ENCODE results near the gene TREX2. TPM values are rescaled to one million over a fixed set of nuclear protein-coding genes. Genes with fewer than 3 reads are reported as not detected.
"Not testable (repeated sequence)": the region's sequence is repeated elsewhere in the genome, so short reads cannot be mapped to it uniquely, and the experiment has no call there.

The TREX2 gene
- polyA plus RNA-seq, 3 donors, result 0.46 to 0.90 (median 0.56) TPM

- WGBS, 3 donors, result 42 to 66% (median 57%) methylated on average over 12 of the region's 12 CpGs
- H3K27ac ChIP-seq (ENCODE audit: low read depth, low read length), result no peak overlapping the region
Observed at GRCh38 chrX:153416781-153417450, 28.9 kb downstream of the TREX2 start.

- 44 to 67% (median 57%) methylated on average over 9 of the region's 9 CpGs for WGBS, 3 donors
- H3K27ac ChIP-seq (ENCODE audit: low read depth, low read length), result no peak overlapping the region
Observed at GRCh38 chrX:153414856-153415510, 30.9 kb downstream of the TREX2 start.

- 78 to 93% (median 88%) methylated on average over 9 to 11 of the region's 11 CpGs for WGBS, 3 donors
- no peak overlapping the region for H3K27ac ChIP-seq (ENCODE audit: low read depth, low read length)
Observed at GRCh38 chrX:153413731-153414130, 32.1 kb downstream of the TREX2 start.

- 74 to 83% (median 77%) methylated on average over 15 to 23 of the region's 23 CpGs for WGBS, 3 donors
- no peak overlapping the region for H3K27ac ChIP-seq (ENCODE audit: low read depth, low read length)
Observed at GRCh38 chrX:153412746-153413720, 32.8 kb downstream of the TREX2 start.

GRCh38 chrX:153411988-153412574, 33.8 kb downstream of the TREX2 start:
- no peak overlapping the region for H3K27ac ChIP-seq (ENCODE audit: low read depth, low read length)
- WGBS, 3 donors, result 27 to 60% (median 57%) methylated on average over 17 of the region's 17 CpGs

- 0 to 23% (median 1%) methylated on average over 22 to 72 of the region's 75 CpGs for WGBS, 3 donors
Observed at GRCh38 chrX:153411255-153411987, 34.4 kb downstream of the TREX2 start, which contains the start of gene ZFP92. ZFP92 (plus strand) TSS chrX:153411472; CDS start chrX:153418323, 6,851 bp downstream.

GRCh38 chrX:153410888-153411254, 35.0 kb downstream of the TREX2 start:
- no peak overlapping the region for H3K27ac ChIP-seq (ENCODE audit: low read depth, low read length)
- WGBS, 3 donors, result 42 to 53% (median 52%) methylated on average over 10 to 12 of the region's 12 CpGs

More at GRCh38 chrX:153411255-153411987, 34.4 kb downstream of the TREX2 start, which contains the start of gene ZFP92:
- no peak within 1 kb of the TSS for H3K27ac ChIP-seq (ENCODE audit: low read depth, low read length)

- no peak overlapping the region for H3K27ac ChIP-seq (ENCODE audit: low read depth, low read length)
- WGBS, 3 donors, result 77 to 93% (median 80%) methylated on average over 11 to 15 of the region's 15 CpGs
Observed at GRCh38 chrX:153410373-153410772, 35.5 kb downstream of the TREX2 start.

GRCh38 chrX:153409414-153410101, 36.3 kb downstream of the TREX2 start:
- H3K27ac ChIP-seq (ENCODE audit: low read depth, low read length), result no peak overlapping the region
- WGBS, 3 donors, result 65 to 90% (median 83%) methylated on average over 12 to 30 of the region's 30 CpGs

GRCh38 chrX:153408871-153409351, 36.9 kb downstream of the TREX2 start:
- WGBS, 3 donors, result 82 to 98% (median 90%) methylated on average over 10 to 12 of the region's 12 CpGs
- no peak overlapping the region for H3K27ac ChIP-seq (ENCODE audit: low read depth, low read length)

GRCh38 chrX:153408221-153408721, 37.6 kb downstream of the TREX2 start:
- WGBS, 3 donors, result 68 to 94% (median 83%) methylated on average over 6 to 10 of the region's 10 CpGs

GRCh38 chrX:153407736-153408135, 38.1 kb downstream of the TREX2 start:
- WGBS, 3 donors, result 69 to 91% (median 69%) methylated on average over 1 to 3 of the region's 3 CpGs
- no peak overlapping the region for H3K27ac ChIP-seq (ENCODE audit: low read depth, low read length)

More at GRCh38 chrX:153408221-153408721, 37.6 kb downstream of the TREX2 start:
- no peak overlapping the region for H3K27ac ChIP-seq (ENCODE audit: low read depth, low read length)

- H3K27ac ChIP-seq (ENCODE audit: low read depth, low read length), result no peak overlapping the region
- 84 to 85% (median 85%) methylated on average over 5 to 7 of the region's 7 CpGs for WGBS, 3 donors
Observed at GRCh38 chrX:153406903-153407302, 39.0 kb downstream of the TREX2 start.

GRCh38 chrX:153406011-153406410, 39.8 kb downstream of the TREX2 start:
- no peak overlapping the region for H3K27ac ChIP-seq (ENCODE audit: low read depth, low read length)
- 83 to 92% (median 87%) methylated on average over 9 of the region's 9 CpGs for WGBS, 3 donors

GRCh38 chrX:153405426-153405825, 40.4 kb downstream of the TREX2 start:
- 39 to 47% (median 40%) methylated on average over 5 of the region's 5 CpGs for WGBS, 3 donors
- no peak overlapping the region for H3K27ac ChIP-seq (ENCODE audit: low read depth, low read length)

- 65 to 89% (median 80%) methylated on average over 5 of the region's 5 CpGs for WGBS, 3 donors
- H3K27ac ChIP-seq (ENCODE audit: low read depth, low read length), result not testable (repeated sequence)
Observed at GRCh38 chrX:153404333-153404732, 41.5 kb downstream of the TREX2 start.
